Natural killer cell treated with Interleukin-12 subunit alpha and Interleukin-12 subunit beta and Interleukin-15 and Interleukin-18, amount 100 ng/mL, for 72 hours (primary cell): ENCODE results near the gene TJP1. TPM values are rescaled to one million over a fixed set of nuclear protein-coding genes. Genes with fewer than 3 reads are reported as not detected.
"Not testable (repeated sequence)": the region's sequence is repeated elsewhere in the genome, so short reads cannot be mapped to it uniquely, and the experiment has no call there.

Experiments
- ATAC-seq, 2 donors: fragments of 150-1000 bp; cut with Tn5 transposase in 1 of 2; sonication (Bioruptor Pico), chemical (Tn5 transposase) in 1 of 2; 2 replicates each; pipeline ENCODE4 v1.10.0; 2021
- DNase-seq: peaks from one replicate; pipeline ENCODE4 v3.0.0; 2022; ENCODE audit warnings: low spot score
- H3K27ac Mint-ChIP-seq, 2 donors: 1 replicate in 1 of 2; 2 replicates in 1 of 2; pipeline ENCODE4 v1.8.0; 2022; ENCODE audit warnings: mixed read lengths in 2 of 2, mild to moderate bottlenecking in 1 of 2, moderate library complexity in 1 of 2
- H3K27me3 Mint-ChIP-seq, 2 donors: 1 replicate in 1 of 2; 2 replicates in 1 of 2; pipeline ENCODE4 v1.8.0; 2022; ENCODE audit warnings: mixed read lengths in 2 of 2
- H3K36me3 Mint-ChIP-seq: one replicate; pipeline ENCODE4 v1.8.0; 2022; ENCODE audit warnings: mixed read lengths
- H3K4me1 Mint-ChIP-seq, 2 donors: 1 replicate in 1 of 2; 2 replicates in 1 of 2; pipeline ENCODE4 v1.8.0; 2022; ENCODE audit warnings: low read depth in 2 of 2, mixed read lengths in 2 of 2, mild to moderate bottlenecking in 1 of 2
- H3K4me3 Mint-ChIP-seq: one replicate; pipeline ENCODE4 v1.8.0; 2022; ENCODE audit warnings: mixed read lengths
- H3K9me3 Mint-ChIP-seq: 2 replicates; pipeline ENCODE4 v1.8.0; 2022; ENCODE audit warnings: mixed read lengths
- total RNA-seq, 2 donors: library from RNA; stranded (reverse); gene quantifications; one replicate each; pipeline ENCODE4 v1.2.3, GENCODE V29; 2022

The TJP1 gene
- total RNA-seq, 2 donors from 2014 or later, result 0.14 TPM; not detected in 1

DNA sequence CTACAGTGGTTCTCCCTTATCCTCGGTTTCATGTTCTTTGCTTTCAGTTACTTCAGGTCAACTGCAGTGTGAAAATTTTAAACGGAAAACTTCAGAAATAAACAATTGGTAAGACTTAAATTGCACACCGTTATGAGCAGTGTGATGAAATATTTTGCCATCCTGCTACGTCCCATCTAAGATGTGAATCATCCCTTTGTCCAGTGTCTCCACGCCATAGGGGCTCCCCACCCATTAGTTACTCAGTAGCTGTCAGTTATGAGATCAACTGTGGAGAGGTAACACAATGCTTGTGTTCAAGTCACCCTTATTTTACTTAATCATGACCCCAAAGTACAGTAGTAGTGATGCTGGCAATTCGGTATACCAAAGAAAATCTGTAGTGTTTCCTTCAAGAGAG is 47.4 kb downstream of the TJP1 start:
- ATAC-seq (no peak), DNase-seq (no peak)
- H3K4me1 Mint-ChIP-seq, result no peaks in the 10 kb centered on the region
- H3K4me3 Mint-ChIP-seq, result no peak overlapping the region
- H3K36me3 Mint-ChIP-seq, result no peaks in the 10 kb centered on the region
- no peak overlapping the region for H3K27ac Mint-ChIP-seq
- H3K27me3 Mint-ChIP-seq, result peaks cover 37 to 39% of the 10 kb centered on the region in 2 donors
- H3K9me3 Mint-ChIP-seq, result no peaks in the 10 kb centered on the region

DNA sequence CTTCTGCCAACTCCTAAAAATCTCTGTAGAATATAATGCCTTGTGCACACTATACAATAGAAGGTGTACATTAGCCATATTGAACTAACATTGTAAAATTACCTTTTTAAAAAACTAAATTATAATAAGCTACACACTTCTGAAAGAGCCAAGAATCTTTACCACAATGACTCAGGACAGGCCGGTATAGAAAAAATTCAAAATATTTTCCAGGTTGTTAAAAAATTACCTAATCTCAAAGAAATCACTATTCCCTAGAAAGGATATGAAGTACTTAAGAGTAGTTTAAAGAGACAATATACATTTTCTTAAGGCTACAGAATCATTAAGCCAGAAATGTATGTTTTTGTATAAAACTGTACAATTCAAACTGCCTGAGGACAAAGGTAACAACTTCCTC is 48.5 kb downstream of the TJP1 start:
- Mint-ChIP-seq H3K27me3 (peaks cover 26 to 33% of the 10 kb centered on the region in 2 donors), H3K9me3 (no peaks in the 10 kb centered on the region), H3K27ac (no peak overlapping the region), H3K4me3 (no peak overlapping the region), H3K4me1 (no peaks in the 10 kb centered on the region), H3K36me3 (no peaks in the 10 kb centered on the region)
- ATAC-seq, result no peak
- DNase-seq, result no peak

DNA sequence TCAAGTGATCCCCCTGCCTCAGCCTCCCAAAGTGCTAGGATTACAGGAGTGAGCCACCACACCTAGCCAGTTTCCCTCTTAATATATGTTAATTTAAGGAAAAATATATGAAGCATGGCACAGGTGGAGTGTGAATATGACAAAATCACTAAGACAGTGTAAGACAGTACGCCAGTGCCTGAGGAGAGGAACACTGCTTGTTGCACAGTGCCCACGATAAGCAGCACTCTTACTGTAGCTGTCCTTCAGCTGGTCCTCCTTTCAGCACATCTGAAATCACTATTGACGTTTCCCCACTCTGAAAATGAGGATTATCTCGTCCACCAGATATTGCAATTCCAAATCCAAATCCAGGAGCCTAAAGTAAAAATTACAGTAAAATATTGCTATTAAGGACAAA is 49.3 kb downstream of the TJP1 start:
- Mint-ChIP-seq H3K27ac (no peak overlapping the region), H3K27me3 (peaks cover 23 to 35% of the 10 kb centered on the region in 2 donors), H3K36me3 (no peaks in the 10 kb centered on the region), H3K4me3 (no peak overlapping the region), H3K4me1 (no peaks in the 10 kb centered on the region), H3K9me3 (no peaks in the 10 kb centered on the region)
- DNase-seq (no peak), ATAC-seq (no peak)

DNA sequence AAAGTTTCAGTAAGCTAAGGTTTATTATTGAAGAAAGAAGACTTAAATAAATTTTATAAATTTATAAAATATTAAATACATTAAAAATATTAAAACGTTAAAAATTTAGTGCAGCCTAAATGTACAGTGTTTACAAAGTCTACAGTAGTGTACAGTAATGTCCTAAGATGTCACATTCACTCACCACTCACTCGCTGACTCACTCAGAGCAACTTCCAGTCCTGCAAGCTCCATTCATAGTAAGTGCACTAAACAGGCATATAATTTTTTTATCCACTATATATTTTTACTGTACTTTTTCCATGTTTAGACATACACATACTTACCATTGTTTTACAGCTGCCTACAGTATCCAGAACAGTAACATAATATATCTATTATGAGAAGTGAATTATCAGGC is 51.5 kb downstream of the TJP1 start:
- no peak for DNase-seq
- H3K9me3 Mint-ChIP-seq, result no peaks in the 10 kb centered on the region
- no peaks in the 10 kb centered on the region for H3K4me1 Mint-ChIP-seq
- H3K27me3 Mint-ChIP-seq, result peaks cover 33 to 55% of the 10 kb centered on the region in 2 donors
- no peaks in the 10 kb centered on the region for H3K36me3 Mint-ChIP-seq
- no peak overlapping the region for H3K27ac Mint-ChIP-seq
- no peak overlapping the region for H3K4me3 Mint-ChIP-seq
- ATAC-seq, result no peak

DNA sequence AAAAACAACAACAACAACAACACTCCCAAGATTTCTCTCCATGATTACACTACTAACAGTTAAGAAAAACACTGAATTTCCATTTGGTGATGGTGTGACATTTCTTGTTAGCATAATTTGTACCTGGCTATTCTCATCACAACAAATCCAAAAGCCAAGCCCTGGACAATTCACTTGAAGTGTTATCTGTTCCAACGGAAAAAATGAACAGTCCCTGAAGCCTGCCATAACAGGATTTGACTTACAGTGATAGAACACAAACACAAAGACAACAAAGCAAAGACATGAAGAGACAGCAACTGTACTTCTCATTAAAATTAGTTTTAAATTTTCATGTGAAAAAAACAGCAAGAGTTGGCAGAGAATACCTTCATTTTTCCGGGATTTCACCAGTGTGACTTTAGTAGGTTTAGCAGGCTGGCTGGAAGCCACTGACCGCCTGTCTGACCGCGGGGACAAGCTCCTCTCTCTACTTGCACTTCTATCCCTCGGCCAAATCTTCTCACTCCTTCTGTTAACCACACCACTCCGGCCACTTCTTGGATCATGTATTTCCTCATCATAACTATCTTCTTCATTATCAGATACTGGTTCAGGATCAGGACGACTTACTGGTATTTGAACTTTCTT is 56.3 kb downstream of the TJP1 start:
- ATAC-seq (no peak), DNase-seq (no peak)
- Mint-ChIP-seq H3K9me3 (no peaks in the 10 kb centered on the region), H3K36me3 (no peaks in the 10 kb centered on the region), H3K27me3 (peaks cover 30 to 48% of the 10 kb centered on the region in 2 donors), H3K27ac (no peak overlapping the region), H3K4me1 (no peaks in the 10 kb centered on the region), H3K4me3 (no peak overlapping the region)

DNA sequence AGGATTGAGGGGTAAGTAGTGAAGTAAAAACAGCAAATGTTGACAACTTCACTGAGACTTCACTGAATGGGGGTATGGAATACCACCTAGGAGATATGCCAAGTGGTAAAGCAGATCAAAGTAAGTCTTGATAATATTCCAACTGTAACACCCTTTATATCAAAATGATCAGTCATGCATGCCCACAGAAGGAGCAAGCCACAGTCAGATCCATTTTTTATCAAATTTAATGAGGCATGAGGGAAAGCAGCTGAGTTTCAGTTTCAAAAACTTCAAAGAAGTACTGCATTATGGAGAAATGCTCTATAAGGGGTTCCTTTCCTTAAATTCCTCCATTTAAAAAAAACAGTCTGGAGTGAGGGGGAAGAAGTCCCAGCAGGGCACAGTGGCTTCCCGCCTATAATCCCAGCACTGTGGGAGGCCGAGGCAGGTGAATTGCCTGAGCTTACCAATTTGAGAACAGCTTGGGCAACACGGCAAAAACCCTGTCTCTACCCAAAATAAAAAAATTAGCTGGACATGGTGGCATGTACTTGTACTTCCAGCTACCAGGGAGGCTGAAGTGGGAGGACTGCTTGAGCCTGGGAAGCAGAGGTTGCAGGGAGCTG is 56.9 kb downstream of the TJP1 start:
- Mint-ChIP-seq H3K9me3 (no peaks in the 10 kb centered on the region), H3K27me3 (peaks cover 30 to 48% of the 10 kb centered on the region in 2 donors), H3K27ac (no peak overlapping the region), H3K36me3 (no peaks in the 10 kb centered on the region), H3K4me1 (no peaks in the 10 kb centered on the region), H3K4me3 (no peak overlapping the region)
- no peak for ATAC-seq
- DNase-seq, result no peak

DNA sequence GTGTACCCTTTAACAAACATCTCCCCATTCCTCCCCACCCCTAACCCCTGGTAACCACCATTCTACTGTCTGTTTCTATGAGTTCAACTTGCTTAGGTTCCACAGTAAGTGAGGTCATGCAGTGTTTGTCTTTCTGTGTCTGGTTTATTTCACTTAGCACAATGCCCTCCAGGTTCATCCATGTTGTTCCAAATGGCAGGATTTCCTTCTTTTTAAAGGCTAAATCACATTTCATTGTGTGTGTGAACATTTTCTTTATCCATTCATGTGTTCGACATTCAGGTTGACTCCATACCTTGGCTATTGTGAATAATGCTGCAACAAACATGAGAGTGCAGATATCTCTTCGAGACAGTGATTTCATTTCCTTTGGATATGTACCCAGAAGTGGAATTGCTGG is 62.7 kb downstream of the TJP1 start:
- H3K9me3 Mint-ChIP-seq, result no peaks in the 10 kb centered on the region
- no peaks in the 10 kb centered on the region for H3K36me3 Mint-ChIP-seq
- ATAC-seq (no peak), DNase-seq (no peak)
- no peak overlapping the region for H3K27ac Mint-ChIP-seq
- H3K4me3 Mint-ChIP-seq, result no peak overlapping the region
- no peaks in the 10 kb centered on the region for H3K4me1 Mint-ChIP-seq
- peaks cover 18 to 24% of the 10 kb centered on the region in 2 donors for H3K27me3 Mint-ChIP-seq

DNA sequence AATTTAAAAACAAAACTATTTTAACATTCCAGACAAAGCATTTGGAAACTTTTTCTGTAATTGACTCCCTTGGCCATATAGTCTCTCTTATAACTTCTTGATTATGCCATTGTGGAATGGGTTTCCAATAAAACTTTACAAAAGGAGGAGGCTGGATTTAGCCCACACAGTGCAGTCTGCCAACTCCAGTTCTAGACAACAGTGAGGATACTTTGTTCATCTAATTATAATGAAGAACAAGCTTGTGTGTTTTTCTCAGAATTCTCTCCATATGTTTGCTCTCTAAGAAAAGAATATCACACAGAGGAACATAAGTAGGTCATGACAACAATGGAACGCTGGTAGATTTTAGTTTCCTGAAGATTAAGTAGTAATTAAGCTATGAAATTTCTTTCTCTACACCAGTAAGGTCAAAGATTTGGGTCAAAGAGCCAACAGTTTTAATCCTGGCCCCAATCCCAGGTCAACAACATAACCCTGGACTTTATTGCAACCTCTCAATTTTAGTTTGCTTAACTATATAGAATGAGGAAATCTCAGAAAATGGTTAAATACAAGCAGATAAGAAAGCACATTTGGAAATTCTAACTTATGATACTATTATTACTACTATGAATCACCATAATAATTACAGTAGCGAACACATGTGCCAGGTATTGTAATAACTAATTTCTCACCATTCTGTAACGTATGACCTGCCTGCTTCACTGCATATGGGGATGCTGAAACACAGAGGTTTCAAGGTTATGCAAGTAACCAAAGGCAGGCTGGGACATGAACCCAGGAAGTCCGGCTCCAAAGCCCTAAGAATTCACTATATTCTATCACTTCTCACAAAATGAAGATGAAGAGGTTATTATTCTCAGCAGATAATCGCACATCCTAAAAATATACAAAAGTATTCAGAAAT is 65.7 kb downstream of the TJP1 start:
- ATAC-seq (no peak), DNase-seq (no peak)
- H3K36me3 Mint-ChIP-seq, result no peaks in the 10 kb centered on the region
- H3K27me3 Mint-ChIP-seq, result peaks cover 19 to 26% of the 10 kb centered on the region in 2 donors
- no peaks in the 10 kb centered on the region for H3K4me1 Mint-ChIP-seq
- no peak overlapping the region for H3K27ac Mint-ChIP-seq
- H3K4me3 Mint-ChIP-seq, result no peak overlapping the region
- no peaks in the 10 kb centered on the region for H3K9me3 Mint-ChIP-seq

DNA sequence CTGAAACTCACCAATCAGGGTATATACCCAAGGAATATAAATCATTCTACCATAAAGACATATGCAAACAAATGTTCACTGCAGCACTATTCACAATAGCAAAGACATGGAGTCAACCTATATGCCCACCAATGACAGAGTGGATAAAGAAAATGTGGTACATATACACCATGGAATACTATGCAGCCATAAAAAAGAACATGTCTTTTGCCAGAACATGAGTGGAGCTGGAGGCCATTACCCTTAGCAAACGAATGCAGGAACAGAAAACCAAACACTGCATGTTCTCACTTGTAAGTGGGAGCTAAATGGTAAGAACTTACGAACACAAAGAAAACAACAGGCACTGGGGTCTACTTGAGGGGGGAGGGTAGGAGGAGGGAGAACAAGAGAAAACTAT is 68.3 kb downstream of the TJP1 start:
- not testable (repeated sequence) for H3K4me3 Mint-ChIP-seq, H3K36me3 Mint-ChIP-seq, H3K9me3 Mint-ChIP-seq, ATAC-seq, H3K27ac Mint-ChIP-seq, DNase-seq, H3K4me1 Mint-ChIP-seq
- H3K27me3 Mint-ChIP-seq, result peaks cover 19 to 28% of the 10 kb centered on the region in 2 donors

DNA sequence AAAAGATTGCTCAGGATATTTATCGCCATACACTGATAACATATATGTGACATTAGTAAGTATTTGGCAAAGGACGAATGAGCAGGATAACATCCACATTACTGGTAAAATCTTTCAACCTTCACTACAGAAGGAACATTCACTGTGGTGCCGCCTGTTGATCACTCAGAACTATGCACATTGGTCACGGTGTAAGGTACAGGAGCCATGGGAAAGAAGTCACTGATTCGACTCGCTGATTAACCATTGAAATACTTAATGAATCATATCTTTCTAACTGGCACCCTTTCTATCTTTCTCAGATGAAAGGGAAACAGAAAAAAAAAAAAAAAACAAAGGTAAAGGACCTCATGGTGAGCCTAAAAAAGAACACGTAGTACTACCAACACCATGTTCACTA is 68.8 kb downstream of the TJP1 start:
- ATAC-seq (no peak), DNase-seq (no peak)
- H3K36me3 Mint-ChIP-seq, result no peaks in the 10 kb centered on the region
- no peaks in the 10 kb centered on the region for H3K9me3 Mint-ChIP-seq
- no peaks in the 10 kb centered on the region for H3K4me1 Mint-ChIP-seq
- H3K27me3 Mint-ChIP-seq, result peaks cover 18 to 25% of the 10 kb centered on the region in 2 donors
- no peak overlapping the region for H3K4me3 Mint-ChIP-seq
- H3K27ac Mint-ChIP-seq, result no peak overlapping the region

DNA sequence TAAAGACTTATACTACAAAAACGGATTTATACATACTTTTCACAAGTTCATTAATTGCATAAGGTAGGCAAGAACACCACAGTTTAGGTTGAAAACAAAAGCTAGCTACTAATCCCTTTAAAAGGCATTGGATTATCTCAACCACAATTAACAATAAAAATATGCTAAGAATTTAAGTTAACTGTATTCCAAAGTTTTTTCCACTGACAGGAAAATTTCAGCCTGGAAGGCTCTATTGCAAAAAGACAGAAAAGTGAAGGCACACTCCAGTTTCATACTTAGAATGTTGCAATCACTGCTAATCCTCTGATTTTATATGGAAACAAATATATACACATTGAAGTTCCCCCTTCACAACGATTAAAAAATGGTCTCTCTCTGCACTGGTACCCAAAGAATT is 71.5 kb downstream of the TJP1 start:
- DNase-seq (no peak), ATAC-seq (no peak)
- H3K4me3 Mint-ChIP-seq, result no peak overlapping the region
- H3K27me3 Mint-ChIP-seq, result peaks cover 15 to 17% of the 10 kb centered on the region in 2 donors
- H3K9me3 Mint-ChIP-seq, result no peaks in the 10 kb centered on the region
- no peak overlapping the region for H3K27ac Mint-ChIP-seq
- no peaks in the 10 kb centered on the region for H3K4me1 Mint-ChIP-seq
- H3K36me3 Mint-ChIP-seq, result no peaks in the 10 kb centered on the region

DNA sequence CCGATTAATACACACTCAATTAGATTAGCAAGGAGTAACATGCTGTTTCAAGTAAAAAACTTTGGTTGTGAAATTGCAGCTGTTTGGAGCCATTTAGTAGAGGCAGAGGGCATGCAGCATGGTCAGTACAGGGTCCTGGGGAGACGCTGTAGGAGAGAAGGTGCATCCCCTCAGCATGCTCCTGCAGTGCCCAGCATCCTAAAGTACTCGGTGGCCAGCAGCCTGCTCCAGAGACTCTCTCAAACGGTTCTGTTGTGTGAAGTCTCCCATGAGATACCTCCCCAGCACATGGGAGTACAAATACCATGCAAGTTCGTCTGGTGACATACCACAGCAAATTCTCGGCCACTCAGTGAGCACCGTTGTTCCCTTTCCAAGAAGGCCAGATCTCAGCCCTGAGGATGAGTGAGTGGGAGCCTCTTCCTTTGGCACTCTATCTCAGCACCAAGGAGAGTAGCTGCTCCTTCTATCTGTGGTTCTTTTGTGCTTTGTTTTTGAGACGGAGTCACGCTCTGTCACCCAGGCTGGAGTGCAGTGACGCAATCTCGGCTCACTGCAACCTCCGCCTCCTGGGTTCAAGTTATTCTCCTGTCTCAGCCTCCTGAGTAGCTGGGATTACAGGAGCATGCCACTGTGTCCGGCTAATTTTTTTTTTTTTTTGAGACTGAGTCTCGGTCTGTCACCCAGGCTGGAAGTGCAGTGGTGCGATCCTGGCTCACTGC is 72.7 kb downstream of the TJP1 start:
- no peak for ATAC-seq
- no peaks in the 10 kb centered on the region for H3K36me3 Mint-ChIP-seq
- no peak for DNase-seq
- H3K27ac Mint-ChIP-seq, result no peak overlapping the region
- no peaks in the 10 kb centered on the region for H3K4me1 Mint-ChIP-seq
- peaks cover 17% of the 10 kb centered on the region in 2 donors for H3K27me3 Mint-ChIP-seq
- H3K9me3 Mint-ChIP-seq, result no peaks in the 10 kb centered on the region
- H3K4me3 Mint-ChIP-seq, result no peak overlapping the region

DNA sequence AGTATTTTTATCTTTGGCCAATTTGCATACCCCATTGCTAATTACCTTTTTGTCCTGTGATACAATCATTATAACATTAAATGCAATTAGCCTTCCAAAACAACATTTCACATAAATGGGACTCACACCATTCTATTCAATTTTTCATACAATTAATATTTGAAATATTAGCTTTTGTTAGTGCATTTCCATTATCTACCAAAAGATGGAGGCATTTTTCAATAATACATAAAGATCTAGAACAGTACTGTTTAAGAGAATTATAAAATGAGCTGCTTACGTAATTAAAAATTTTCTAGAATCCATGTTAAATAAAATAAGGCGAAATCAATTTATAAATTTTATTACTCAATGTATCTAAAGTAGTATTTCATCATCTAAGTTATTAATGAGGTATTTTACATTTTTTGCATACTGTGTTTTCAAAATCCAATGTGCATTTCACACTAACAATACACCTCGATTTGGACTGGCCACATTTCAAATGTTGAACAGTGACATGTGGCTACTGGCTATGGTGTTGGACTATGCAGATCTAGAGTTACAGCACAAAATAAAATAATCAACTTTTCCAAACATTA is 74.3 kb downstream of the TJP1 start:
- Mint-ChIP-seq H3K4me1 (no peaks in the 10 kb centered on the region), H3K36me3 (no peaks in the 10 kb centered on the region), H3K9me3 (no peaks in the 10 kb centered on the region)

More for the DNA sequence above, 74.3 kb downstream of the TJP1 start:
- ATAC-seq, result no peak
- no peak overlapping the region for H3K4me3 Mint-ChIP-seq
- H3K27me3 Mint-ChIP-seq, result peaks cover 15% of the 10 kb centered on the region in 2 donors
- DNase-seq, result no peak
- H3K27ac Mint-ChIP-seq, result no peak overlapping the region
